Measurements from ENCODE around the gene MACIR.

The MACIR gene

DNA sequence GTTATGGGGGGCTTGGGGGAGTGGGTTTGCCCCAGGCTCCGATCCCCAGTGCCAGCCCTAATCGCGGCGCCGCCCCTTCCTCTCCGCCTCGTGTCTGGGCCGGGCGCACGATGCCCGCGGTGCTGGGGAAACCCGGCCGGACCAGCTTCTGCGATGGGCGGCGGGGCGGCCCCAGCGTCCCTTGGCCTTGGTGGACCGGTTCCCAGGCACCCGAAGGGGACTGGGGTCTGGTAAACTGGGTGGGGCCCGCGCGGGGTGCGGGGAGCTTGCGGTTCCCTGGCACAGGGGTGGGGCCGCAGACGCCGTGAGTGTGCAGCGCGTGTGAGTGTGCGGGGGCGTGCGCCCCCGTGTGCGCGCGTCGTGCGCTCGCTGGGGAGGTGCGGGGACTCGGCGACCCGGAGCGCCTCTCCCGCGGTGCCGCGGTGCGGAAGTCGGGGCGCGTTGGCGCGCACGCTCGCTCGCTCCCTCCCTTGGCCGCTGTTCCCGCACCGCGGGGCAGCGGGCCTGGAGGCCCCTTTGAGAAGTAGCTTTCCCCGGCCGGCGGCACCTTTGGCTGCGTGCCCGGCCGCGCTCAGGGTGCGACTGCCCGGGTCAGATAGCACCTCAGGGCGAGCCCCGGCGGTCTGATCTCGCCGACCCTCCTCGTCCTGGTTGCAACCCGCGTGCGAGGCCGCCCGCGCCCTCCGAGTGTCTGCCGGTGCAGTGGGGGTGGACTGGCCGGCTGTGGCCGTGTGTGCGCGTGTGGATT, 568 bp downstream of the MACIR start:
- TF ChIP-seq, protein P1, sequence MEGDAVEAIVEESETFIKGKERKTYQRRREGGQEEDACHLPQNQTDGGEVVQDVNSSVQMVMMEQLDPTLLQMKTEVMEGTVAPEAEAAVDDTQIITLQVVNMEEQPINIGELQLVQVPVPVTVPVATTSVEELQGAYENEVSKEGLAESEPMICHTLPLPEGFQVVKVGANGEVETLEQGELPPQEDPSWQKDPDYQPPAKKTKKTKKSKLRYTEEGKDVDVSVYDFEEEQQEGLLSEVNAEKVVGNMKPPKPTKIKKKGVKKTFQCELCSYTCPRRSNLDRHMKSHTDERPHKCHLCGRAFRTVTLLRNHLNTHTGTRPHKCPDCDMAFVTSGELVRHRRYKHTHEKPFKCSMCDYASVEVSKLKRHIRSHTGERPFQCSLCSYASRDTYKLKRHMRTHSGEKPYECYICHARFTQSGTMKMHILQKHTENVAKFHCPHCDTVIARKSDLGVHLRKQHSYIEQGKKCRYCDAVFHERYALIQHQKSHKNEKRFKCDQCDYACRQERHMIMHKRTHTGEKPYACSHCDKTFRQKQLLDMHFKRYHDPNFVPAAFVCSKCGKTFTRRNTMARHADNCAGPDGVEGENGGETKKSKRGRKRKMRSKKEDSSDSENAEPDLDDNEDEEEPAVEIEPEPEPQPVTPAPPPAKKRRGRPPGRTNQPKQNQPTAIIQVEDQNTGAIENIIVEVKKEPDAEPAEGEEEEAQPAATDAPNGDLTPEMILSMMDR (IDR thresholded peaks at IDR 0.05; ENCODE audit: low read depth, low read length, missing control alignments) = no peak
- in situ Hi-C loops (cut with HindIII; ENCODE audit: low sequenced_read_pairs) = no loop called here
- peak overlapping the region; percentile 94 for H3K4me3 ChIP-seq (ENCODE audit: low read depth, low read length)
- no peak for DNase-seq (ENCODE audit: low read depth)

DNA sequence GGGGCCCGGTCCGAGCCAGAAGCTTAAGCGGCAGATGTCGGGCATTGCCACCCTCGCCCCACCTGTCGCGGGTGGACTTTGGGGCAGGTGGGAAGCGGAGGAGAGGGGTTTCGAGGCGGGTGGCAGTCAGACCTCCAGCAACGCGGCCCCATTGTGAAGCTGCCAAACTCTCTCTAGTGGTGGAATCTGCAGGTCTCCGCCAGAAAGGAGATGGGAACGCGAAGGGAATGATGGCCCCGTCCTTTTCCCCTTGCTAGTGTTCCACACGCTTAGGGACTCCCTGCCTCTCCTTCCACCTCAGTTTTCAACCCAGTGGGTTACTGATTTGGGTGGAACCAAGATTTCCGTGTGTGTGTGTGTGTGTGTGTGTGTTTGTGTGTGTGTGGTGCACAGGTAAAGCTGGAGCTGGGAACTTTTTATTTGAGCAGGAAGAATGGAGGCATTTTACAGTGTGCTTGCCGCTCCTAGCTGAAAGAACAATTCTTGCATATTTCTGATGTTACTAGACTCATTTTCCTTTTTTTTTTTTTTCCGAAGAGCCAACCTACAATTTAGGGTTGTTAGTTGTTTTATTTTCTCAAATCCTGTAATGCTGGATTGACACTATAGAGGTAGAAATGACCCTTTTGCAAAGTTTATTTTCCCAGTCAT, 1.3 kb downstream of the MACIR start:
- peak overlapping the region; percentile 94 for H3K4me3 ChIP-seq (ENCODE audit: low read depth, low read length)
- in situ Hi-C loops (cut with HindIII; ENCODE audit: low sequenced_read_pairs) = no loop called here
- TF ChIP-seq, protein P1 (IDR thresholded peaks at IDR 0.05; ENCODE audit: low read depth, low read length, missing control alignments) = no peak
- DNase-seq (ENCODE audit: low read depth) = peak; percentile 18

DNA sequence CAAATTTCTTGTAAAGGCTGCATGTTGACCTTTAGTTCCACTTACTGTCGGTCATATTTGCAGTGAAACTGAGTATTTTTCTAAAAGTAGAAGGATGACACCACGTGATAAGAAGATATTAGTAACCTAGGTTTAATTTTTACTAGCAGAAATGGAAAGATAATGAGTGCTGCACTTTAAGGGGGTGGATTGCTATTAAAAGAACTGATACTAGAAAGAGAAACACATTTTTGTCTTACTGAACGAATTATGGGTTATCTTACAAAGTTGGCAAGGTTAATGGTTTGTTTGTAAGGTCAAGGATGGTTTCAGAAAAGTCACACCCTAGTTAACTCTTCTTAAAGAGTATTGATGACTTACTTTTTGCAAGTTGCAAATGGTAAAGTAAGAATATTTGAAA, 2.4 kb downstream of the MACIR start:
- H3K4me3 ChIP-seq (ENCODE audit: low read depth, low read length) = peak overlapping the region; percentile 94
- no peak for DNase-seq (ENCODE audit: low read depth)
- in situ Hi-C loops (cut with HindIII; ENCODE audit: low sequenced_read_pairs) = no loop called here
- TF ChIP-seq, protein P1 (IDR thresholded peaks at IDR 0.05; ENCODE audit: low read depth, low read length, missing control alignments) = no peak

DNA sequence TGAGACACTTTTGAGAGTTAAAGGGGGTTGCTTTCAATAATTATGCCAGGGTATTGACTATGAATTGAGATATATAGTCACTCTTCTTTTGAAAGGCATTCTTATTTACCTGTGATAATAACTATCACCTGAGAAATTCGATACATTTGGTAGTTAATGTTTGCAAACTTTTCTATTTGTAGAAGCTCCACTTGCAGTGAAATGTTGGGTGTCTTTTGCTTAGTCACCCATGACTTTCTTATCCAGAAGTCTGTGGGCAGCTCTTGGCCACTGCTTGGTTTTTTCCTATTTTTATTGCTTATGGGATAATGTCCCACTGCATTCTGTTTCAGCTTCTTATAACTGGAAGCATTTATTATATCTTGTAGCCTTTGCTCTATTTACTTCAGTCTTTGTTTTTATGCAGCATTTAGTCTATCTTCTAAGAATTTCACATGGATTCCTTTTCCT, 3.9 kb downstream of the MACIR start:
- H3K4me3 ChIP-seq (ENCODE audit: low read depth, low read length) = peak overlapping the region; percentile 9
- peak; percentile 20 for DNase-seq (ENCODE audit: low read depth)
- in situ Hi-C loops (cut with HindIII; ENCODE audit: low sequenced_read_pairs) = no loop called here

DNA sequence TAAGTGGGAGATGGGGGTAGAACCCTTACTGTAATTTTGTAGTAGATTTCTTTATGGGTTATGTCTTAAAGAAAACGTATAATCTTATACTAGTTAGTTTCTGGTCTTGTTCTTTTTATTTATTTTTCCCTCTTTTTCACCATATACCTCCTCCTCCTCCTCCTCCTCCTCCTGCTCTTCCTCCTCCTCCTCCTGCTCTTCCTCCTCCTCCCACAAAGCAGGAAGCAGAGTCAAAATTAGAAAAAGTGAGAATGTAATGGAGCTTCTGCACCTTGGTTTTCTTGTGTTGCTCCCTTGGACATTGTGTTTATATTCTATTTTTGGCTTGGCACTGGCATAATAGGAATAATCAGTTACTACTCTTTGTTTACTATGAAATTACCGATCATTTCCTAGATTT, 4.5 kb downstream of the MACIR start:
- no peak for DNase-seq (ENCODE audit: low read depth)
- in situ Hi-C loops (cut with HindIII; ENCODE audit: low sequenced_read_pairs) = no loop called here
- no peak overlapping the region for H3K4me3 ChIP-seq (ENCODE audit: low read depth, low read length)
- TF ChIP-seq, protein P1 (IDR thresholded peaks at IDR 0.05; ENCODE audit: low read depth, low read length, missing control alignments) = no peak

More for the DNA sequence above, 3.9 kb downstream of the MACIR start:
- TF ChIP-seq, protein P1 (IDR thresholded peaks at IDR 0.05; ENCODE audit: low read depth, low read length, missing control alignments) = no peak

DNA sequence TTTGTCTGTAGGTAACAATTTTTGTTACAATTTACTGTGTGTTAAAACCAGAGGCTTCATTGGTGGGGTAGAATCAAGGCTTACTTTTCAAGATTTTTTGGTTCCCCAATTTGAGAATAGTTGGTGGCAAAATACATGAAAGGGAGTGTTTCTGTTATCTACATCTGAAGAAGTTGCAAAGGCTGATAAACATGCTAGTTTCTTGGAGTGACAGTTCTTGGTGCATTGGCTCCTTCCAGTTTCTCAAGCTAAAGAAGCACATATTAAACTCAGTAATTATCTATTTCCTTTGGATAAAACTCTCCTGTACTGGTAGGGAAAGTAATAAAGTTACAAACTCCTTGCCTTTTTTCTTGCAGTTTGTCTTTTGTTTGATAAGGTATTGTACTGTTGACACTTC, 5.9 kb downstream of the MACIR start:
- no peak for DNase-seq (ENCODE audit: low read depth)
- H3K4me3 ChIP-seq (ENCODE audit: low read depth, low read length) = no peak overlapping the region
- in situ Hi-C loops (cut with HindIII; ENCODE audit: low sequenced_read_pairs) = no loop called here
- TF ChIP-seq, protein P1 (IDR thresholded peaks at IDR 0.05; ENCODE audit: low read depth, low read length, missing control alignments) = no peak

Measured in astrocyte of the cerebellum (primary cell).